Heart left ventricle (tissue), 16 donors: ENCODE data around the gene PLEKHN1. TPM values are rescaled to one million over a fixed set of nuclear protein-coding genes. Genes with fewer than 3 reads are reported as not detected.

Experiments
- ATAC-seq, 4 donors: fragments of 200-7000 bp; cut with Tn5 transposase; one replicate each; pipeline ENCODE4 v1.9.1; 2020 to 2022; ENCODE audit warnings: moderate library complexity in 4 of 4, mild to moderate bottlenecking in 3 of 4, moderate number of reproducible peaks in 1 of 4
- DNase-seq, 5 donors: peaks; one replicate each; pipeline ENCODE4 v3.0.0-alpha.2; 2020
- H3K27ac ChIP-seq, 12 donors: fragments of 200-600 bp; sonication (generic) in 4 of 12; one replicate each; pipeline versions ENCODE4 v1.5.0 to v1.8.0; 2016 to 2022; ENCODE audit warnings: mild to moderate bottlenecking in 2 of 12
- H3K27me3 ChIP-seq, 9 donors: fragments of 200-600 bp; sonication (generic) in 2 of 9; one replicate each; pipeline versions ENCODE4 v1.5.1 to v1.8.0; 2016 to 2022; ENCODE audit warnings: mild to moderate bottlenecking in 3 of 9
- H3K36me3 ChIP-seq, 9 donors: fragments of 200-600 bp; sonication (generic) in 2 of 9; one replicate each; pipeline versions ENCODE4 v1.5.0 to v1.8.0; 2018 to 2022; ENCODE audit warnings: mild to moderate bottlenecking in 2 of 9
- H3K4me1 ChIP-seq, 12 donors: fragments of 200-600 bp; sonication (generic) in 4 of 12; one replicate each; pipeline versions ENCODE4 v1.5.0 to v1.8.0; 2016 to 2022; ENCODE audit warnings: mild to moderate bottlenecking in 3 of 12
- H3K4me3 ChIP-seq, 12 donors: fragments of 200-600 bp; sonication (generic) in 4 of 12; one replicate each; pipeline versions ENCODE4 v1.5.0 to v1.8.0; 2017 to 2022; ENCODE audit warnings: mild to moderate bottlenecking in 9 of 12, moderate library complexity in 4 of 12
- H3K9me3 ChIP-seq, 12 donors: fragments of 200-600 bp; sonication (generic) in 4 of 12; one replicate each; pipeline versions ENCODE4 v1.5.0 to v1.8.0; 2016 to 2022; ENCODE audit warnings: mild to moderate bottlenecking in 1 of 12
- POLR2A ChIP-seq, 2 donors: fragments of 450-650 bp; IDR thresholded peaks; one replicate each; pipeline ENCODE4 v1.6.1; 2017; ENCODE audit warnings: antibody characterized with exemption in 2 of 2, mild to moderate bottlenecking in 2 of 2, moderate library complexity in 2 of 2
- WGBS, 4 donors: extraction: QIAGEN DNeasy Blood & Tissue Kit in 2 of 4; methylation state at CpG; one replicate each; pipeline versions ENCODE4 v1.1.5 to v1.1.7; 2013 to 2018; 5-methylcytosine and 5-hydroxymethylcytosine counted together
- intact Hi-C, 10 donors: fragments of 100-400 bp; cut with DNase I; formaldehyde crosslinking; loops; one replicate each; pipeline versions ENCODE4 v1.11.1 to v1.14.2; 2022
- polyA plus RNA-seq, 2 donors: library from polyadenylated mRNA; stranded (reverse); fragments of 200-250 nt; gene quantifications; one replicate each; pipeline ENCODE4 v1.2.3, GENCODE V29; 2013
- total RNA-seq, 9 donors: library from RNA; depleted of rRNA in 2 of 9; stranded (reverse); fragments of >200 nt in 2 of 9; fragmentation: NEBNext Ultra II Directional in 3 of 9; extraction: Animal tissue kit (Norgen Biotek cat#: 25700) in 3 of 9; gene quantifications; one replicate each; pipeline versions ENCODE4 v1.1.0 to v1.2.4, GENCODE V29; 2016 to 2023
- TF ChIP-seq, protein P1 (sequence below), 12 donors: fragments of 200-600 bp; sonication (generic) in 4 of 12; IDR thresholded peaks; one replicate each; pipeline versions ENCODE4 v1.5.0 to v1.8.0; 2018 to 2022; ENCODE audit warnings: antibody characterized with exemption in 12 of 12, mild to moderate bottlenecking in 5 of 12
- donor health status: ischemic (EF 13 %, LVEDD 7.1; RV severe dilation, severe dysfunction).
- donor health status: healthy with polysubstance abuse.
- donor health status: DM: no; HTN: yes; CAD: no.
- donor health status: DM: no; HTN: no; CAD: no.
- donor health status: ischemic (EF 25% LVEDD 6.9; RV normal size, moderate dysfunction).
- donor health status: ischemic (EF 25% LVEDD 5.7; RV mildly dilated, moderate dysfunction).
- donor health status: healthy.
- donor health status: DM: yes; HTN: yes; CAD: no.
- donor health status: ischemic (EF 35%, LVEDD 5.7; RV mildly dilated, moderate dysfunction).
- donor health status: nonischemic (EF 11% LVEDD 7.7; RV severe dilation, severe dysfunction).
- donor health status: DM: yes; HTN: yes; CAD: no.
- donor health status: PGD.
- donor health status: ischemic (EF 29% LVEDD 5.4; RV normal size, mild dysfunction).
- donor health status: nonischemic (EF 23%, LVEDD 6.1; RV moderate dilation, normal function).

PLEKHN1 gene
- total and polyA plus RNA-seq, 11 donors: 0.15 to 0.63 (median 0.26) TPM; not detected in 7

GRCh38 chr1:962381-963300 is 3.6 kb upstream of the PLEKHN1 start:
- no peak overlapping the region for H3K27ac ChIP-seq
- H3K27me3 ChIP-seq: peaks cover 0 to 8% (median 0%) of the 10 kb centered on the region in 9 donors
- TF ChIP-seq POLR2A (IDR thresholded peaks at IDR 0.05): no peak
- TF ChIP-seq, protein P1, sequence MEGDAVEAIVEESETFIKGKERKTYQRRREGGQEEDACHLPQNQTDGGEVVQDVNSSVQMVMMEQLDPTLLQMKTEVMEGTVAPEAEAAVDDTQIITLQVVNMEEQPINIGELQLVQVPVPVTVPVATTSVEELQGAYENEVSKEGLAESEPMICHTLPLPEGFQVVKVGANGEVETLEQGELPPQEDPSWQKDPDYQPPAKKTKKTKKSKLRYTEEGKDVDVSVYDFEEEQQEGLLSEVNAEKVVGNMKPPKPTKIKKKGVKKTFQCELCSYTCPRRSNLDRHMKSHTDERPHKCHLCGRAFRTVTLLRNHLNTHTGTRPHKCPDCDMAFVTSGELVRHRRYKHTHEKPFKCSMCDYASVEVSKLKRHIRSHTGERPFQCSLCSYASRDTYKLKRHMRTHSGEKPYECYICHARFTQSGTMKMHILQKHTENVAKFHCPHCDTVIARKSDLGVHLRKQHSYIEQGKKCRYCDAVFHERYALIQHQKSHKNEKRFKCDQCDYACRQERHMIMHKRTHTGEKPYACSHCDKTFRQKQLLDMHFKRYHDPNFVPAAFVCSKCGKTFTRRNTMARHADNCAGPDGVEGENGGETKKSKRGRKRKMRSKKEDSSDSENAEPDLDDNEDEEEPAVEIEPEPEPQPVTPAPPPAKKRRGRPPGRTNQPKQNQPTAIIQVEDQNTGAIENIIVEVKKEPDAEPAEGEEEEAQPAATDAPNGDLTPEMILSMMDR (IDR thresholded peaks at IDR 0.05): no peak
- peaks cover 0 to 12% (median 0%) of the 10 kb centered on the region in 9 donors for H3K36me3 ChIP-seq
- DNase-seq (peak in 1 of 5 donors; percentile 61), ATAC-seq (no peak)
- H3K4me1 ChIP-seq: peaks cover 4 to 47% (median 27%) of the 10 kb centered on the region in 12 donors
- intact Hi-C loops: loop anchor here in 1 of 10 donors (10.0 kb wide), 1 partner anchor 58 kb away; no protein-coding TSS in a partner anchor
- no peak overlapping the region for H3K4me3 ChIP-seq
- no peaks in the 10 kb centered on the region for H3K9me3 ChIP-seq
- WGBS, 4 donors: 95 to 96% (median 95%) methylated on average over 42 to 57 of the region's 57 CpGs

GRCh38 chr1:963301-963651 is 3.0 kb upstream of the PLEKHN1 start:
- DNase-seq (peak in 1 of 5 donors; percentile 60), ATAC-seq (no peak)
- Histone ChIP-seq H3K27ac (no peak overlapping the region), H3K4me3 (no peak overlapping the region), H3K4me1 (peaks cover 4 to 40% (median 20%) of the 10 kb centered on the region in 12 donors), H3K36me3 (peaks cover 0 to 12% (median 0%) of the 10 kb centered on the region in 9 donors), H3K27me3 (peaks cover 0 to 14% (median 6%) of the 10 kb centered on the region in 9 donors), H3K9me3 (no peaks in the 10 kb centered on the region)
- no peak for TF ChIP-seq POLR2A (IDR thresholded peaks at IDR 0.05)
- TF ChIP-seq, protein P1 (IDR thresholded peaks at IDR 0.05): no peak
- whole genome bisulfite sequencing, 4 donors: 89 to 92% (median 91%) methylated on average over 13 to 16 of the region's 16 CpGs
- intact Hi-C loops: loop anchor here in 1 of 10 donors (10.0 kb wide), 1 partner anchor 58 kb away; no protein-coding TSS in a partner anchor

DNA sequence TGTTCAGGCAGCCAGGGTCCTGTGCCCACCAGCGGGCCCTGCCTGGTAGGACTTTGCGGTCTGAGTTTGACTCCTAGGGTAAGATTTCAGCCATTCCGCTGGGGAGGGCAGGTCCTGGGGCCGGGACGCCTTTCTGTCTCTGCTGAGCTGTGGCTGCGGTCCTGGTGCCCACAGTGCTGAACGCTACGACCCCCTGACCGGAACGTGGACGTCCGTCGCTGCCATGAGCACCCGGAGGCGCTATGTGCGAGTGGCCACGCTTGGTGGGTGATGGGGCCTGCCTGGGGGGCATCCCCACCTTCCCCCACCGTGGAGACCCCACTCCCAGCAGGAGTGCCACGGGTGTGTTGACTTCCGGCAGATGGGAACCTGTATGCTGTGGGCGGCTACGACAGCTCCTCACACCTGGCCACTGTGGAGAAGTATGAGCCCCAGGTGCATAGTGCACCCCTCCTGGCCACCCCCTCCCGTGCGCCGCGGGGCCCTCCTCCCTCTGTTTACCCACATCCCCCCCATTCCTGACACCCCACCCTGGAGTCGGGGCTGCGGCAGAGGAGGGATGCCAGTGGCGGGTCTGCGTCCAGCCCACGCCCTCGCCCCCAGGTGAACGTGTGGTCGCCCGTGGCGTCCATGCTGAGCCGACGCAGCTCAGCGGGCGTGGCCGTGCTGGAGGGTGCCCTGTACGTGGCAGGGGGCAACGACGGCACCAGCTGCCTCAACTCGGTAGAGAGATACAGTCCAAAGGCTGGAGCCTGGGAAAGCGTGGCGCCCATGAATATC is 2.3 kb upstream of the PLEKHN1 start:
- intact Hi-C loops: loop anchor here in 1 of 10 donors (10.0 kb wide), 1 partner anchor 59 kb away; no protein-coding TSS in a partner anchor
- TF ChIP-seq POLR2A (IDR thresholded peaks at IDR 0.05): no peak
- TF ChIP-seq, protein P1 (IDR thresholded peaks at IDR 0.05): no peak
- Histone ChIP-seq H3K9me3 (no peaks in the 10 kb centered on the region), H3K36me3 (peaks cover 0 to 12% (median 0%) of the 10 kb centered on the region in 9 donors), H3K27ac (no peak overlapping the region), H3K4me1 (peaks cover 4 to 34% (median 17%) of the 10 kb centered on the region in 12 donors), H3K4me3 (no peak overlapping the region), H3K27me3 (peaks cover 0 to 14% (median 7%) of the 10 kb centered on the region in 9 donors)
- peak in 1 of 5 donors; percentile 62 for DNase-seq
- 93 to 96% (median 94%) methylated on average over 22 to 47 of the region's 47 CpGs for WGBS, 4 donors
- no peak for ATAC-seq
